Upper lobe of right lung (tissue), 1 donor: ENCODE measurements around the gene ARID5B. TPM values are rescaled to one million over a fixed set of nuclear protein-coding genes. Genes with fewer than 3 reads are reported as not detected.
A peak's percentile ranks its signal among the peaks of the same experiment; 100 is the strongest.

Experiments used
- ATAC-seq: fragments of 200-7000 bp; cut with Tn5 transposase; one replicate; pipeline ENCODE4 v1.9.1; 2020; ENCODE audit warnings: mild to moderate bottlenecking, moderate library complexity
- DNase-seq: peaks from one replicate; pipeline ENCODE4 v3.0.0-alpha.2; 2020
- H3K27ac ChIP-seq: fragments of 200-600 bp; one replicate; pipeline ENCODE4 v1.8.0; 2022
- H3K27me3 ChIP-seq: fragments of 200-600 bp; one replicate; pipeline ENCODE4 v1.8.0; 2022; ENCODE audit warnings: mild to moderate bottlenecking
- H3K36me3 ChIP-seq: fragments of 200-600 bp; one replicate; pipeline ENCODE4 v1.8.0; 2022
- H3K4me1 ChIP-seq: fragments of 200-600 bp; one replicate; pipeline ENCODE4 v1.8.0; 2022
- H3K4me3 ChIP-seq: fragments of 200-600 bp; one replicate; pipeline ENCODE4 v1.8.0; 2022; ENCODE audit warnings: mild to moderate bottlenecking
- H3K9me3 ChIP-seq: fragments of 200-600 bp; one replicate; pipeline ENCODE4 v1.8.0; 2022
- intact Hi-C: fragments of 100-400 bp; cut with DNase I; formaldehyde crosslinking; loops from one replicate; pipeline ENCODE4 v1.11.0; 2022
- total RNA-seq: library from RNA; stranded (reverse); fragmentation: NEBNext Ultra II Directional; extraction: Animal tissue kit (Norgen Biotek cat#: 25700); gene quantifications from one replicate; pipeline ENCODE4 v1.2.1, GENCODE V29; 2021
- TF ChIP-seq, protein P1 (sequence below): fragments of 200-600 bp; IDR thresholded peaks from one replicate; pipeline ENCODE4 v1.8.0; 2022; ENCODE audit warnings: antibody characterized with exemption
- donor health status: DM: no; HTN: yes; CAD: no; lungs with severe emphysema.

ARID5B gene
- total RNA-seq, 1 donor from 2014 or later: 34.1 TPM

GRCh38 chr10:62046522-62047227 is 145.2 kb downstream of the ARID5B start:
- H3K27me3 ChIP-seq: no peaks in the 10 kb centered on the region
- peaks cover 58% of the 10 kb centered on the region for H3K4me1 ChIP-seq
- peaks cover 4% of the 10 kb centered on the region for H3K36me3 ChIP-seq
- peak overlapping the region; percentile 93 for H3K27ac ChIP-seq
- DNase-seq (no peak), ATAC-seq (no peak)
- no peaks in the 10 kb centered on the region for H3K9me3 ChIP-seq
- H3K4me3 ChIP-seq: peak overlapping the region; percentile 26
- TF ChIP-seq, protein P1, sequence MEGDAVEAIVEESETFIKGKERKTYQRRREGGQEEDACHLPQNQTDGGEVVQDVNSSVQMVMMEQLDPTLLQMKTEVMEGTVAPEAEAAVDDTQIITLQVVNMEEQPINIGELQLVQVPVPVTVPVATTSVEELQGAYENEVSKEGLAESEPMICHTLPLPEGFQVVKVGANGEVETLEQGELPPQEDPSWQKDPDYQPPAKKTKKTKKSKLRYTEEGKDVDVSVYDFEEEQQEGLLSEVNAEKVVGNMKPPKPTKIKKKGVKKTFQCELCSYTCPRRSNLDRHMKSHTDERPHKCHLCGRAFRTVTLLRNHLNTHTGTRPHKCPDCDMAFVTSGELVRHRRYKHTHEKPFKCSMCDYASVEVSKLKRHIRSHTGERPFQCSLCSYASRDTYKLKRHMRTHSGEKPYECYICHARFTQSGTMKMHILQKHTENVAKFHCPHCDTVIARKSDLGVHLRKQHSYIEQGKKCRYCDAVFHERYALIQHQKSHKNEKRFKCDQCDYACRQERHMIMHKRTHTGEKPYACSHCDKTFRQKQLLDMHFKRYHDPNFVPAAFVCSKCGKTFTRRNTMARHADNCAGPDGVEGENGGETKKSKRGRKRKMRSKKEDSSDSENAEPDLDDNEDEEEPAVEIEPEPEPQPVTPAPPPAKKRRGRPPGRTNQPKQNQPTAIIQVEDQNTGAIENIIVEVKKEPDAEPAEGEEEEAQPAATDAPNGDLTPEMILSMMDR: no peak
- intact Hi-C loops: no loop called here

GRCh38 chr10:62047228-62047892 is 145.9 kb downstream of the ARID5B start:
- Histone ChIP-seq H3K9me3 (no peaks in the 10 kb centered on the region), H3K4me1 (peaks cover 59% of the 10 kb centered on the region)
- intact Hi-C loops: no loop called here

DNA sequence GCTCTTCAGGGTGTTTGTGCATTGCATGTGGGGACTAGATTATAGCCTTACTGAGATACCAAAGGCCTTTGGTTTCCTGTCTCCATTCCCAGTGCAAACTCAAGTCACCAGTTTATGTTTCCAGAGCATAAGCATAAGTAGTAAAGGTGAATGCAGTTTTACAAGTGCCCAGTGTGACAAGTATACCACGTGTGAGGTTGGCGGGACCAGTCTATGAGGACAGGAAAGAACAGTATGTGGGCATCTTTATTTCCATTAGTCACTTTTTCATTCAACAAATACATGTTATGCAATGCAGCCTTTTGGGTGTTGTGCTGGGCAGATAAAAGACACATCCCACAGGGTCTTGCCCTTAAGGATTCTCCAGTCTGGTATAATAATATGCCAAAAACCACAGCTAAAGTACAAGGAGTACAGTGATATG is 146.5 kb downstream of the ARID5B start:
- H3K27ac ChIP-seq: peak overlapping the region; percentile 93
- no peak overlapping the region for H3K4me3 ChIP-seq
- TF ChIP-seq, protein P1: no peak
- no peaks in the 10 kb centered on the region for H3K9me3 ChIP-seq
- H3K27me3 ChIP-seq: no peaks in the 10 kb centered on the region
- peaks cover 58% of the 10 kb centered on the region for H3K4me1 ChIP-seq
- peaks cover 16% of the 10 kb centered on the region for H3K36me3 ChIP-seq
- DNase-seq: no peak
- intact Hi-C loops: no loop called here
- peak; percentile 5 for ATAC-seq

More at GRCh38 chr10:62047228-62047892, 145.9 kb downstream of the ARID5B start:
- Histone ChIP-seq H3K27me3 (no peaks in the 10 kb centered on the region), H3K4me3 (no peak overlapping the region), H3K27ac (peak overlapping the region; percentile 93), H3K36me3 (peaks cover 10% of the 10 kb centered on the region)
- TF ChIP-seq, protein P1: no peak
- DNase-seq (no peak), ATAC-seq (no peak)

DNA sequence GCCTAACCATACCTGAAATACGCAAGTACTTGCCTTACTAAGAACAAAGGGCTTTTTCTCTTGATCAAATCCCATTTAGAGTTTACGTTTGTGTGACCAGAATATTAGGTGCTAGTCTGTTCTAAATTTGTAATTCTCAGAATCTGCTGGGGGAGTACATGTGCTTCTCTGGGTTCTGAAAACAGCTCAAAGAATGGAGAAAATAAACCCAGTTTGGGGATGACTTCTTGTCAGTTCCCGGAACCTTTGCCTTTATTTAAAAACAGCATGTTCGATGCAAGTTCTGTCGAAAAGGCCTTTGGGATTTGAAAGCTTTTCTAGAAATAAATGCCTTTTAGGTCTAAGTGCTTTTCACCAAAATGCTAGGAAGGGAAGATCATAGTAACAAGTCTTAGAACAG is 147.0 kb downstream of the ARID5B start:
- Histone ChIP-seq H3K4me1 (peaks cover 60% of the 10 kb centered on the region), H3K27ac (peak overlapping the region; percentile 93), H3K27me3 (no peaks in the 10 kb centered on the region), H3K36me3 (peaks cover 21% of the 10 kb centered on the region), H3K4me3 (peak overlapping the region; percentile 58), H3K9me3 (no peaks in the 10 kb centered on the region)
- TF ChIP-seq, protein P1: no peak
- no peak for ATAC-seq
- no peak for DNase-seq
- intact Hi-C loops: no loop called here

- TF ChIP-seq, protein P1: no peak
- Histone ChIP-seq H3K4me3 (peak overlapping the region; percentile 58), H3K4me1 (peaks cover 60% of the 10 kb centered on the region), H3K27me3 (no peaks in the 10 kb centered on the region), H3K36me3 (peaks cover 21% of the 10 kb centered on the region), H3K27ac (peak overlapping the region; percentile 93), H3K9me3 (no peaks in the 10 kb centered on the region)
- intact Hi-C loops: no loop called here
- peak; percentile 83 for DNase-seq
- ATAC-seq: peak; percentile 91
These were observed 147.6 kb downstream of the ARID5B start for GRCh38 chr10:62048919-62049623.
